H7 (cell line): ENCODE data around the gene LIG4. TPM values are rescaled to one million over a fixed set of nuclear protein-coding genes. Genes with fewer than 3 reads are reported as not detected.
"Not testable (repeated sequence)": the region's sequence is repeated elsewhere in the genome, so short reads cannot be mapped to it uniquely, and the experiment has no call there.

Experiments used
- DNase-seq: peaks from one replicate; pipeline ENCODE4 v3.0.0; 2012
- H3K27me3 ChIP-seq: 2 replicates; pipeline ENCODE4 v1.6.0; 2011; ENCODE audit warnings: mild to moderate bottlenecking, low read length; ENCODE audit not compliant: control insufficient read depth, insufficient read depth
- H3K36me3 ChIP-seq: replicated peaks from 2 replicates; pipeline ENCODE4 v1.5.1; 2011; ENCODE audit warnings: low read length; ENCODE audit not compliant: control insufficient read depth, insufficient read depth
- H3K4me3 ChIP-seq: 2 replicates; pipeline ENCODE4 v1.5.1; 2011; ENCODE audit warnings: low read depth, mild to moderate bottlenecking, control low read depth, low read length, moderate library complexity; ENCODE audit not compliant: insufficient read depth
- total RNA-seq: library from RNA; depleted of rRNA; stranded (reverse); fragments of >200 nt; shearing (Covaris generic); gene quantifications from 2 replicates; pipeline ENCODE4 v1.2.3, GENCODE V29; 2014; rRNA removed

The LIG4 gene
- 3.7 and 4.9 TPM in 2 replicates for total RNA-seq

DNA sequence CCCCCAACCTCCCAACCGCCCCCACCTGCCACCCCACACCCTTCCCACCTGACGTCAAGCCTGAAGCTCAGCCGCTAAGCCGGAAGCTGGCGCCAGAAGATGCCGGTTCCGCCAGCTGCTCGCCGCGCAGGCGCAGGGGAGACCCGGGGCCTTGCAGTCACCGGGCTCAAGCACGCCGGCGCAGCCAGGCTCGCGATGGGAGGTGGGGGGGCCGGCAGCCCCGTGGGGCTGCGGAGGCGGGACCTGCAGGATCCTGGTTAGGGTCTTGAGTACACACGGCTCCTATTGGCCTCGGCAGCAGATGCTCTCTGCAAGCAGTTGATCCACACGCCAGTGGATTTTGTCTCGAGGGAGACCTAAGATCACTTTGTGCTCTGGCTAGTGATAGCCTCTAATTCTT is at the start of gene LIG4:
LIG4 (minus strand) TSS at position 101 of the 400 bp plus-strand sequence. CDS start 4,268 bp downstream, outside the sequence.
- Histone ChIP-seq H3K4me3 (peak within 1 kb of the TSS; percentile 50), H3K27me3 (0 out of 2 replicates have a peak, but pooled peaks cover 1% of the 10 kb centered on the region)
- DNase-seq, result peak; percentile 96

DNA sequence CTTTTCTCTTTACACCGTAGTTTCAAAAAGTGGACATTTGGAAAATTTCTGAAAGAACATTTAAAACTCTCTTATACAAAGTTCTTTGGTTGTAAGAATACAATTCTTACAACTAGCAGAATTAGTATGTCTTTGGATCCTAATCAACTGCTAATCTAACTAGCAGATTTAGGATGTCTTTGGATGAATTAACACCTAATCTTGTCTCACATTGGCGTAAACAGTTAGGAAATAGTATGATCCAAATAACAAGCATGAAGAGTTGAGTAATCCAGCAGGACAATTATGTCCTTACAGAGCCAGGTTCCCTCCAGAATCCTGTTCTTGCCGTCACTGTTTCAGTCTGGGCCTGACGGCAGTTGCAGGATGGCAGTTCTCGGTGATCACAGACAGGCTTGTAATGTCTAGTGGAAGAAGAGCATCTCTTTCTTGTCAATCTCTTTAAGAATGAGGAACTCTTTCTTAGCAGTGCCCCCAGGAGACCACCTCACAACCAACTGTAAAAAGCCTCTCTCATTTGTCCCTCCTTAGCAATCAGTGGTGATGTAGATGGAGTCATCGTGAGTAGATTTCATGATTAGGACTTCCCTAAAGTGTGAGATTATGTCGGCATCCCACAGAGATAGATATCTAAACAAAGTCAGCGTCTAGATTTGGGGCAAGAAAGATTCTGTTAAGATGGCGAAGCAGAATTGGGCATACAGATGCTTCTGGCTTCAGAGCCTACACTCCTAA is 48.5 kb upstream of the LIG4 start:
- Histone ChIP-seq H3K27me3 (no peaks in the 10 kb centered on the region), H3K4me3 (no peak overlapping the region), H3K36me3 (no peaks in the 10 kb centered on the region)
- DNase-seq, result no peak

More for the DNA sequence above, at the start of gene LIG4:
- peaks cover 3% of the 10 kb centered on the region; the same call in 1 of the 2 replicates for H3K36me3 ChIP-seq

DNA sequence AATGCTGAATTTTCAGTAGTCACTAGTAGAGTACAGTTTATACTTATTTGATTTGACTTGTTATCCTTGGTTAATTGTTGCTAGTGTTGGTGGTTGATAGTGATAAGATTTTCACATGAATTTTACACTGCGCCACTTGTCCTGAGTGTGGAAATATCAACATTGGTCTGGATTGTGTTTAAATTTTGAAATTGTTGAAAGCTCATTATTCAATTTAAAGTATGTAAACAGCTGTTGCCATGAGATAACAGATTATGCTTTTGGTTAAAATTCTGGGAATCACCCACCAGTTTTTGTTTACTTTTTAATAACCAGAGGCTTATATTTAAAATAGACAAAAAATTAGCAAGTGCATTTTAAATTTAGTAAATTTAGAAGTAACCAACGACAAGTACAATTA is 41.9 kb upstream of the LIG4 start:
- Histone ChIP-seq H3K4me3 (no peak overlapping the region), H3K27me3 (no peaks in the 10 kb centered on the region), H3K36me3 (no peaks in the 10 kb centered on the region)
- DNase-seq, result no peak

GRCh38 chr13:108249150-108249549 is 33.8 kb upstream of the LIG4 start:
- Histone ChIP-seq H3K4me3 (no peak overlapping the region), H3K36me3 (no peaks in the 10 kb centered on the region), H3K27me3 (no peaks in the 10 kb centered on the region)
- no peak for DNase-seq

DNA sequence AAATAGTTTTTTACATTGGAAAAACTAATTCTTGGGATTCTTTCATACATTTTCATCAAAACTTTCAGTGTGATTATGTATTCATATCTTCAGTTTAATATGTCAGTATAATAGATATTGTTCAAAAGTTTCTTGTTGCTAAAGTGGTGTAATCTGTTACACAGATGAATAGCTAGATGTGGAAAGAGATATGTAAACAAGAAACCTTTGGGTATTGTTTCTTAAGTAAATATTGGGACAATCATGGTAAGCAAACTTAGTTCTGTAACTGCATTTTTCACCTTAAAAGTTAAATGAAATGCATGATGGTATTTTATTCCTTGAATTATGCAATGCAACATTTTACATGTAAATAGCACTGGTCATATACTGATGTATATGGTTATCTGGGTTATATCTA is 15.0 kb upstream of the LIG4 start:
- Histone ChIP-seq H3K27me3 (no peaks in the 10 kb centered on the region), H3K4me3 (no peak overlapping the region), H3K36me3 (no peaks in the 10 kb centered on the region; the same call in 1 of the 2 replicates)
- DNase-seq, result no peak

GRCh38 chr13:108227651-108228272 is 12.4 kb upstream of the LIG4 start:
- no peak for DNase-seq
- Histone ChIP-seq H3K4me3 (no peak overlapping the region), H3K36me3 (no peaks in the 10 kb centered on the region; the same call in 1 of the 2 replicates), H3K27me3 (no peaks in the 10 kb centered on the region)

DNA sequence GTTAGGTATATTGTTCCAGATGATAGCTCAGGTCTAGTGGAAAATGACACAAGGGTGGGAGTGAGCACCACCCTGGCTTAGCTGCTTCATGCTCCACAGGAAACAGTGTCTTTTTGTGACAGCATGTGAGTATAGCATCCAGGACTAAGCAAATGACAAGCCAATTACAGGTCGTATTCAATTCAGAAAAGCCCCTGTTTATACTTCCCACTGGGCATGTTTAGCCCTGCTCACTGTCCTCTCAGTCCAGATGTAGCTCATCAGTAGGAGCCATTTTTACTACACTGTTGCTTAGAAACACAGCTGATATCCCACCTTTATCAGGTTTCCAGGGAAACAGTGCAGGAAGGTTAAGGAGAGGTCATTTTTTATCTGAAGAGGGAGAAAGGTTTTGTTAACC is 10.8 kb upstream of the LIG4 start:
- no peak for DNase-seq
- Histone ChIP-seq H3K27me3 (no peaks in the 10 kb centered on the region), H3K36me3 (no peaks in the 10 kb centered on the region; the same call in 1 of the 2 replicates), H3K4me3 (no peak overlapping the region)

- no peak overlapping the region for H3K4me3 ChIP-seq
- no peak for DNase-seq
- H3K27me3 ChIP-seq, result no peaks in the 10 kb centered on the region
Observed at GRCh38 chr13:108225440-108225839, 10.1 kb upstream of the LIG4 start.

DNA sequence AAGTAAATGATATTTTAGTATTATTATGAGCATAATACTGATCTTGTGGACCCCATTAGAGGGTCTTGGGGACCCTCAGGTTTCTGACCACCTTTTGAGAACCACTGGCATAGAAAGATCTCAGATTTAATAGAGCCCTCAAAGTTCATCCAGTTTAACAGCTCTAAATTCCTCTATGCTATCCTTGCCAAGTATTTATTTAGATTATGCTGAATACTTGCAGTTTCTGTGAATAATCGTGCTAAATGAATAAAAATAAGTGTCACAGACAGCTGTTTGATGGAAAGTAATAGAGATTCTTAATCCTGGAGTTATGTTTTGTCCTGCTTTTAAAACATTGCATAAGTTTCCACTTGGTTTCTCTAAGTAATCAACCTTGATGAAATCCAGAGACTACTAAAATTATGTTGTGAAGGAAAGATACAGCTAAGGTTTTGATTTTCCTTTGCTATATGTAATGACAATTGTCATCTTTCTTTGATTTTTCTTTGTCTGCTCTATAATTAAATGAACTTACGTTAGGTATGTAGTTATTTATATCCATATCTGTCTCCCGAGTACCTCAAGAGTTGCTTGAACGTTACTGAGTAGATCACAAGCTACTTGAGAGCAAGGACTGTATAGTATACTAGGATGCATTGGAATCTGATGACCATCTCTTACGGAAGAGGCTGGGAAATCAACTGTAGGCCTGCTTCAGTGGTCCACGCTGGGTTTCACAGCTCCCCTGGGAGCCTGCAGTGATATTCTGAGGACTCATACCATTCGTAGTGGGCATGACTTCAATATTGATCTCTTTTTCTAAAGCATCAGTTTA is 8.6 kb upstream of the LIG4 start:
- H3K4me3 ChIP-seq, result no peak overlapping the region
- H3K36me3 ChIP-seq, result no peaks in the 10 kb centered on the region
- H3K27me3 ChIP-seq, result no peaks in the 10 kb centered on the region
- no peak for DNase-seq

More at GRCh38 chr13:108225440-108225839, 10.1 kb upstream of the LIG4 start:
- H3K36me3 ChIP-seq, result no peaks in the 10 kb centered on the region; the same call in 1 of the 2 replicates

DNA sequence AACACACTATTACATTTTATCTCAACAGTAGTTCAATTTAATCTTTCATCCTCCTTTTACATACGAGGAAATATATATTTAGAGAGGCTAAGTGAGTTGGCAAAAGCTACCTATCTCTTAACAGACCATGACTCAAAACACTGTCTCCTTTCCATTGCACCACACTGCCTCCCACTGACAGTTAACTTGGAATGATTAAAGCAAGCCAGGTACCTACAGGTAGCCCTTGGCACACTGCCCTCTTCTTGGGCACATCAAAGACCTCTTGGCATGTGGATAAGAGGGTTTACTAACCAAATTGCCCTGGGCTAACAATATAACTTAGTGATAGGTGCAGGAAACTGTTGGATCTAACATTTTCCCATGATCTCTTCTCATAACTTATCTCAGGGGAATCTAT is 4.7 kb upstream of the LIG4 start:
- no peaks in the 10 kb centered on the region for H3K36me3 ChIP-seq
- no peak for DNase-seq
- no peak overlapping the region for H3K4me3 ChIP-seq
- no peaks in the 10 kb centered on the region for H3K27me3 ChIP-seq

GRCh38 chr13:108218044-108218974 is 3.0 kb upstream of the LIG4 start, which contains the start of gene ABHD13:
ABHD13 (plus strand) TSS chr13:108218392; CDS start chr13:108229219, 10,827 bp downstream.
- Histone ChIP-seq H3K36me3 (no peaks in the 10 kb centered on the region), H3K27me3 (0 out of 2 replicates have a peak, but pooled peaks cover 1% of the 10 kb centered on the region), H3K4me3 (peak within 1 kb of the TSS; percentile 93)
- peak; percentile 94 for DNase-seq

- peak overlapping the region; percentile 93 for H3K4me3 ChIP-seq
- DNase-seq, H3K27me3 ChIP-seq, H3K36me3 ChIP-seq: not testable (repeated sequence)
Observed at GRCh38 chr13:108217307-108218043, 2.1 kb upstream of the LIG4 start.
